HG03432 (cell line): ENCODE data around the gene TRIM32.

Source experiments
- ATAC-seq: cut with Tn5 transposase; IDR thresholded peaks from one replicate; pipeline ENCODE4 v1.9.1; 2021; ENCODE audit warnings: mild to moderate bottlenecking, moderate library complexity; ENCODE audit not compliant: unreplicated experiment

The TRIM32 gene

DNA sequence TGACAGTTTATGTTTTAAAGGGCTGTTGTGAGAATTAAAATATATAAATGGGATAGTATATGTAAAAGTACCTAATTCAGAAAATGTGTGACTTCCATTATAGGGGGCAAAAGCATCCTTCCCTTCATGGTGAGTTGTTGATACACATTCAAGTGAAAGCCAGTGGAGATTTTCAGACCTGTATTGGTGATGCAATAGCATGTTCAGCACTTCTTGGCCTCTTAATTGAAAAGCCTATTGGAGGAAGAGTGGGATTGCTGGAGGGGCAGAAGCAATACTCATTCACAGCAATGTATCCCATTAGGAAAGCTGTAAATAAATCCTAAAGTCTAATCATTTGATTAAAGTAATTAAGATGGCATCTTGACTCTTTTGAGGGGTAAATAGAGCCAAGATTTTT lies 17.4 kb downstream of the TRIM32 start:
- no peak for ATAC-seq

DNA sequence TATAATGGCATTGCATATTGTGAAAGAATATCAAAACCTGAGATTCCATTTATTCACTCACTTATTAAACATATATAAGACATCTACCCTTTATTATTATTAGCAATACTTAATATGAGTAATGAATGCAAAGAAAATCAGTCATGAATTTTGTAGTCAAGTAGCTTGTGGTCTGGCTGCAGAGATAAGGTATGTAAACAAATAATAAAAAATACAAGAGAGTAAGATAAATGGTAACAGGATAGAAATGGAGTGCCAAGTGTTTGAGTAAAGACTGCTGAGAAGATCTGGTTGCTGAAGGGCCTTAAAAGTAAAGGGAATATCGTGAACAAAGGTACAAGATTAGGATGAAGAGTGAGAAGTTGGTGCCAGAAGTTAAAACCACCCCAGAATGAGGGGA lies 18.4 kb downstream of the TRIM32 start:
- no peak for ATAC-seq

DNA sequence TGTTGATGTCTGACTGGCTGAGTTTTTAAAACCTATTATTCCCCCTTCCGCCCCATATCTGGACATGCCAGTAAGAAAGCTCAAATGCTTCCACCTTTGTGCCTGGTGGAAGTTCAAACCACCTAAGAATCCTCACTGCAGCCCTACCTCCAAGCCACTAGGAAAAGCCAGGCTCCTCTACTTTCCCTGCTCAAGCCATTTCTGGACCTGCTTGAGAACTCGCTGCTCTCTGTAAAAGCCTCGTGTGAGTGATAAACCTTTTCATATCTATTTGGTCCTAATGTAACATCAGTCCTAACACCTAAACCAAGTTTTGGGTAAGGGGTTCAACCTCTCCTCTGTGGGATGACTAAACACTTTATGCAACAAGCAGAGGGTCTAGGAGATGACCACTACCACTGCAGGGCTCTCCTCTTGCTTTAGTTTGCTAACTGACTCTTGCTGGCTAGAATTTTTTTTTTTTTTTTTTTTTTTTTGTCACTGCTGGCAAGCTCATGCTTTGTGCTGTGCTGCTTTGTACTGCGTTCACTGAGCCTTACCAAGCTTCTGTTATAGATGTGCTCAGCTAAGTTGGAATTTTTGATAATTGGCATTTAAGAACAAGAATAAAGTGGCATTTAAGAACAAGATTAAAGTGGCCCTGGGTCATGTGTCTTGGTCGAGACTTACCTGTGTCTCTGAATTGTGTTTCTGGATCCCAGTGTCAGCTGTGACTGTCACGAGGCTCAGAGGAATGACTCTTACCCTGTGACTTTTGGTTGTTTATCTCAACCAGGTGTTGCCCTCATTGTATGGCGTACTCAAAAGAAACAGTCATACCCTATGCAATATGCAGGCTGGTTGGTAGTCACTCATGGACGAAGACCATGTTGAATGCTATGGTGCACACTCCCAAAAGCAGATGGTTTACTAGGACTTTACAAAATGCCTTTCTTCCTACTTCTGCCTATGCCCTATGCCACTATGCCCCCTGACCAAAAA lies 19.5 kb downstream of the TRIM32 start:
- ATAC-seq, result no peak

DNA sequence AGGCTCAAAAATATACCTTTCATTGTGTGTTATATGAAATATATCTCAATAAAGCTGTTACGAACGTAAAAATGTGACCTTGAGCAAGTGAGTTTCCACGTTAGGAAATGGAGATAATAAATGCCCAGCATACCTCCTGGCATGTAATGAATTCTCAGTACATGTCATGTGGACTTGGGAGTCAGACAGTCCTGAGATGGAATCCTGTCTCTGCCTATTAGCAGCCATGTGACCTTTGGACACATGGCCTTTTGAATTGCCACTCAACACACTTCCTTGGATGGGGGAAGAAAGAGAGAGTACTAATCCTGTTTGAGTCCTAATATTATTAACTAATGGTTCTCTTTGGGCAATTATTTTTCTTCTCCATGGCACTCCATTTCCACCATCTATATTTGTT lies 25.7 kb downstream of the TRIM32 start:
- ATAC-seq, result no peak

DNA sequence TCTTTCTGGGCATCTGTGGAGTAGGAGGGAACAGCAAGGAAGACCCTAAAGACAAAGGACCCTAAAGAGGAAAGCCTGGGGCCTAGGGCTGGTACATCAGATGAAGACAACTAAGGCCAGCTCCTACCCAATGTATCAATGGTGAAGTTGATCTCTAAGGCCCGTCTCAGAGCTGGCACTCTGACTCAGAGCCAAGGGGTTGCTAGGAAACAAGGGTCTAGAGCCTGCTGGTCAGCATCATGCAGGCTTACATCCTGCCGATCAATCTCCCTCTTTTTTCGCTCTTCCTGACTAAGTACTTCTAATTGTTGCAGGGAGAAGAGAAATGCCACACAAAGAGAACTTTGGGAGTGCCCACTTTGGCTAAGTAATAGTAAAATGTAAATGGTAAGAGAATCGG lies 26.2 kb downstream of the TRIM32 start:
- ATAC-seq, result no peak

DNA sequence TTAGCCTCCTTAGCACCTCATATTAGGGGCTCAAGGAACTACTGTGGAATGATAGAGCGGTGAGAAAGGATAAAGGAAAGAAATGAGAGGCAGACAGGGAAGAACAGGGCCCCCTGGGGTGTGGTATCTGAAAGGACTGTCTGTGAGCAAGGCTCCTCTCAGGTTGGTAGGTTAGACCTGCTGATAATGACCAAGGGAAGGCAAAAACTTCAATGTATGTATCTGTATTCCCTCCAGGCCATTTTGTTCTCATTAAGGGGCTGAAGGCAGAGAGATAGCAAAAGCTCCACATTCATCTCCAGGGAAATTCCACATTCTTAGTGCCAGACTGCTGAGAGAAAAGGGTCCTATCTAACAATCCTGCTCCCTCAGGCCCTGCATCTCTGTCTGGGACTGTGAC lies 28.6 kb downstream of the TRIM32 start:
- no peak for ATAC-seq

DNA sequence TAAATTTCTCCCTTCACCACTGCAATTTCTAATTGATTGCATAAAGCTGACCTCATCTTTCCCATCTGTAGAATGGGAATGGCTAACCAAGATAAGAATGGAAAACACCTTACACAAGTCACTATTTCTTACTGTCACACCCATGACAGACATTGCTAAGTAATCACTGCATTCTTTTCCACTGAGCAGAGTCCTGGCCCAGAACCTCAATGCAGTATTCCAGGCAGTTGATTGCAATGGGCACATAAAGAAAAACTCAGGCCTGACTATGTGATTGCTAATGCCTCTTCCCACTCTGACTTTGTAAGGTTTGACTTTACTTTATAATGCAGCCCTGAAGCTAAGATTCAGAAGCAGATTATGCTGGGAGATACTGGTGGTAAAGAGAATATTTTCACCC lies 29.3 kb downstream of the TRIM32 start:
- ATAC-seq, result no peak

DNA sequence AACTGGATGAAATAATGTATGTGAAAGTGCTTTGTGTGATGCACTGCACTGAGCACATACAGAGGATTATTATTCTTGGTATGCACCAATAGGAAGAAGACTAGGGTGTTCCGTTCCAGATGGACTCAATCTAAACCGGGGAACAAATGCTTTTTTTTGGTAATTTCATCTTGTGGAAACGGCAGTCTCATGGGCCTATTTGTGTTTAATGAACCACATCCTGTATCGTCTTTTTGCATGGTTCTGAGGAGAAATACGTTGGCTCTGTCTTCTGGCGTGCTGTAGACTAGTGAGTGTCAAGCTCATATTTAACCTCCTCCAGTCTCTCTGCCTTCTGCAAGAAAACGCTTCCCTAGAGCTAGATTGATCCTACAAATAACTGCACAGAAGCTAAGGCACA lies 30.0 kb downstream of the TRIM32 start:
- no peak for ATAC-seq

DNA sequence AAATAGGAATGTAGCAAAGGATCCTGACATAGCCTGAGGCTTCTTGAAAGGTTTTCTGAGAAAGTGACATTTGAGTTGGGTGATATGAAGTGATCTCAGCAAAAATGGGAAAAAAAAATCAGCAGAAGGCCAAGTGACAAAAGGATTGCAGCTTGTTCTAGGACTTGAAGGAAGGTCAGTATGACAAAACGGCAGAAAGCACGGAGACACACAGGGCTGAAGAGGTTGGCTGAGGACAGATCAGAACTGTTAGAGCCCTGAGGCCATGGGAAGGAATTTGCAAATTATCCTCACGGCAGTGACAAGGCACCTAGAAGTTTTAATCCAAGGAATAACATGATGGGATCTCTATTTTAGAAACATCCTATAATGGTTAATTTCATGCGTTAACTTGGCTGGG lies 31.0 kb downstream of the TRIM32 start:
- no peak for ATAC-seq

DNA sequence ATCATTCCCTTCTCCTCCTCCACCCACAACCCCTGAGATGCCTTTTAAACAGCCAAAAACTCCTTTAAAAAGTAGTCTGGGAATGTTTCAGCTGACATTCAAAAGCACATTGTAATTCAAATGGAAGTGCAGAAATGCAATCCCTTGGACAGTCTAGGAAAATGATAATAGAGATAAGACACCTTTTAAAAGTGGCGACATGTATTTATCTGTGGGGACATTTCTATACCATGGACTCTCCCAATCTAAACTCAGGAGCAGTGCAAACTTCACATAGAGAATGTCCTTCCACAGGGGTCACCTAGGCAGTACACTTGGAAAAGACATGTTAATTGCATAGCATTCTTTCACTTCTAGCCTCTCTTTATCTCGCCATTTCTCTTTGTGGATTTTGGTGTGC lies 33.0 kb downstream of the TRIM32 start:
- ATAC-seq, result no peak

DNA sequence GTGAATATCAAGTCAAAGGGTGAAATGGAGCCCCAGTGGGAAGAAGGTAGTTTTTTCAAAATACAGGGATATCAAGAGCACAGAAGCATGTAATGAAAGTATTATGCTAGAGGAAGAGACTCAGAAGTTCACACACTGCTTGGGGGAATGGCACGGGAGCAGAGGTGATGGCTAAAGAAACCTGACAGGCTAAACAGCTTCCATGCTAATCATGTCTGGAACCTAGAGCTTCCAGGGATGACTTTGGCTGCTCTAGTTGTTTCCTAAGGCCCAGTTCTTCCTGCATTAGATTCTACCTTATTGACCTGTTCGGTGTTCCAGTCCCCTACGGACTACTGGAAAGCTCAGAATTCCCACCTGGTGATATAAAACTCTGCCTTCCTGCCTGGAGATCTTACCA lies 34.3 kb downstream of the TRIM32 start:
- ATAC-seq, result no peak

DNA sequence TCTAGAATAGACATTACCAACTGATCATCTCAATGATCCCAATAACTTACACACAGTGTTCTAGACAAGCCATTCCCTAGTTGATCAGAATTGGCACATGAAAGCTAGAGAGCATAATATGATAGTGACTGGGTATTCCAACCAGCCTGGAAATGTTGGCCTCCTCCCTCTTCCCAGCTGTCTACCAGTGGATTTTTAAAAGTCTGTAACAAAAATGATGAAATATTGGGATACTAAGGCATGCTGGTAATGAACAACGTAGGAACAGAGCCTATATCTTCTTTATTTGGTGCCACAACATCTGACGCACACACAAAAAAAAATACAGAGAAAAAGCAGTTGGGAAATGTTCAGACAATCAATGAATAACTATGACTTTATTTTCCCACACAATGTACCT lies 34.8 kb downstream of the TRIM32 start:
- no peak for ATAC-seq

DNA sequence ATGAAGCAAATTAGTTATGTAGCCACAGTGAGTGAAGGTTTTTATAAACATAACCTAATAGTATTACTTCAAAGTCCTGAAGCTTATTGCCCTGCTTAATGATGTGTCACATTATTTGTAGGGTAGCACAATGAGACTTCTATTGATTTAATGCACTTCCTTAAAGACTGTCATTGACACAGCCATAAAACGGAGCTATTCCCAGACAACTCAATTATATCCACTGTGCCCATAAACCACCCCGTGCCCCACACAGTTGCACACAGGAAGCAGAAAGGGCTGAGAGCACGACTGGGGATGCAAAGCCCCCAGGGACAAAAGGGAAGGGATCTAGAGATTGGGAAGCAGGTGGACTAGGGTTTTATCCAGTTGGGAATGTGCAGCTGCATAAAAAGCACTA lies 37.0 kb downstream of the TRIM32 start:
- ATAC-seq, result no peak

DNA sequence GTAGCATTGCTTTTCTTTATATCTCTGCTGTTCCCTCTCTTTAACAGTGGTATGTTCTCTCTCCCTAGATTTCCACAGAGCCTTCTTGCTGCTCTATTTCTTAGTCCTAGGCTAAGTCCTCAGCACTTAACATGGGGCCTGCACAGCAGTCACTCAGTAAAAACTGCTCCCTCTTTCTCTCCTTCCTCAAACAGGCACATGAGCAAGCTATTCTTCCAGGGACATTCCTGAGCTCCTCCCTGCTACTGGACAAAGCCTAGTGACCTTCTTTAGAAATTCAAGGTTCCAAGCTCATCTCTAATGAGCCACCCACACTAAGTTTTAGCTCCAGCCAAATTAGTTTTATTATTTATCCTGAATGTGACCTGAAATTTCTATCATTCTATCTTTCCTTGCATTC lies 39.5 kb downstream of the TRIM32 start:
- ATAC-seq, result no peak

DNA sequence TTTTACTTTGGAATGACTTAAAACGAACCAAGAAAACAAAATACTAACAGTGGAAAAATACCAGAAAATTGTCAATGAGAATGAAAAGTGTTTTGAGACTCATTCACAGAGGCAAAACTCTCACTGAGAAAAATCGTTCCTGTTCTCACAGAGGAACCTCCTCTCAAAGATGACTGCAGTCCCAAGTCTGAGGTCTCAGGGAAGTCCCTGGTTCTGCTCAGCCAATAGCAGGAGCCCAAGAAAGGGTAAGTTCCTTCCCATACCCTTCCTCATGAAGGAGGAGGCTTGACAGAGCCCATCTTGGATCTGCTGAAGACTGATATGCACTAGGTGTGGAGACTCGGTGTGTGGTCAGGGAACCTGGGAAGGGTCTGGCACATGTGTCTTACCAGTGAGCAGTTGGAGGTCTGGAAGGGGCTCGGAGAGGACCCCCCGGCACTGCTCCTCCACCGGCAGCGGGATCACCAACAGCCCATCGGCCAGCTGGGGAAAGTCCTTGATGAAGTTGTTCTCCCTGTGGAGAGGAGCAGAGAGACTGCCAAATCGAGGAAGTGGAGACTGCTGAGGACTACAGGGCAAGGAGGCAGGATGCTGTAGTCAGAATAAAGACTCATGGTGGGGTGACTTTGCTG lies 46.0 kb downstream of the TRIM32 start:
- ATAC-seq, result peak; percentile 46

DNA sequence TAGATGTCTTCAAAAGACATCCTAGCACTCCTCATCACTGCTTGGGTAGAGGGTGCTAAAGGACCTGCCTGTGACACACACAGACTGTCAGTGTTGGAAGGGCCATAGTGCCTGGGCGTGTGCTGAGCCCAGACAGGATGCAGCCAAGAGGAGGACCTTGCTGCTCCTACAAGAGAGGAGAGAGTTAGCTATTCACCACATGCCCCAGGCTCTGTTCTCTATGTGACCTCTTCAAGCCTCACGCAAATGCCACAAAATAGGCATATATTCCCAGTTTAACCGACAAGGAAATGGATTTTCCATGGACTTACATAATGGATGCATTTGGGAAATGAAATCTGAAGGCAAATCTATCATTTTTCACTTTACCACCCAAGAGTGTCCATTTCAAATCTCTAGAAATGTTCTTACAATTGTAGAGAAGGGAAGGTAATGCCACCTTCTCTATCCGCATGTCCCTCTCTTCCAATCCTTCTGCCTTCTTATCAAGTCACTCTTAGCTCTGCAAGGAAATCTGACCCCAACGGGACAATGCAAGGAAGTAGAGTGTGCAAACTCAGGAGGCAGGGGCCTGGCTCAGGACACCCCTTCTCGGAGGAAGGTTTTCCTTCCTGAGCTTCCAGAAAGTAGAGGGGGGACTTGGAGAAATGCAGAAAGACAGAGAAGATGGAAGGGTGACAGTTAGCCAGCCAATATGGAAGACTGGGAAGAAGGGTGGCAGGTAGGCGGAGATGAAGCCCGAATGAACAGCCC lies 49.5 kb downstream of the TRIM32 start:
- no peak for ATAC-seq

DNA sequence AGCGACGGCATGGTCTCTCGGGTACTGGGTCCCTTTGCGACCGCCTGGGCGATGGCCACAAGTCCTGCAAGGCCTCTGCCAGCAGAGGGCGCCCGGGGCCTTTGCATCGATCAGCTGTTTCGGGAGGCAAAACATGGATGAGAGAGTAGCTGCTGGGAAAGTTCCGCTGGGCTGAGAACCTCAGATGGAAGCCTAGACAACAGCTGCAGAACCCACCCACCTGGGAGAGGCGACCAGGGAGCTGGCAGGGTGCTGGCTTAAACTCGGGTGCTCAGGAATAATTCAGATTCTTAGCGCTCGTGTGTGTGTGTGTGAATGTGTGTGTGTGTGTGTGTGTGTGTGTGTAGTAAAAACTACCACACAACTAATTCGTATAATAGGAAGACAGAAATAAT lies 50.0 kb downstream of the TRIM32 start:
- ATAC-seq, result peak; percentile 70

DNA sequence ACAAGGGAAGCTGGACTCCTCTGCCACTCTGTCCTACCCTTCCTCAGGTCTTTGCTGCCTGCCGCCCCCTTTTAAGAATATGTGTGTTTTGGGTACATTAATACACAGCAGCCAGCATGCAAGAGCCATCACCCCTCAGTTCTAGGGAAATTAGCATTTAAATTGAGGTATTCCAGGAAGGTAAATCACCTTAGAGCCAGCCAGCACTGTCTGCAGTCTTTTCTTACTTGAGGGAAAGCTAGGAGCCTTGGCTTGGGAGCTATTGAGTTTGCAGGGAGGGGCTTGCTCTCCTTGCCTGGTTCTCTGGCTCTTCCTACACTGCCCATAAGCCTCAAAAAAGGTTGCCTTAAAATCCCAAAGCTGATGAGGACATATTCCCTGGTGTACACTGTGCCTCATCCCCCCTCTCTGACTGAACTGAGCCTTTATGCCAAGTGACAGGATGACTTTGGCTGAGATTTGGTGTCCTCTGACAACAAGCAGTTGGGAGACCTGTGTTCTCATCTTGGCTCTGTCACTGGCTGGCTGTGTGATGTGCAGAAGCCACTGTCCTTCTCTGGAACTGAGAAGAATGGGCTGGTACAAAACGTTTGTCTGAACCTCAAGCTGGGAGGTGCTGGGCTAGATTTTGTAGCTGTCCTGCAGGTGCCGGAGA lies 54.1 kb downstream of the TRIM32 start:
- ATAC-seq, result no peak

DNA sequence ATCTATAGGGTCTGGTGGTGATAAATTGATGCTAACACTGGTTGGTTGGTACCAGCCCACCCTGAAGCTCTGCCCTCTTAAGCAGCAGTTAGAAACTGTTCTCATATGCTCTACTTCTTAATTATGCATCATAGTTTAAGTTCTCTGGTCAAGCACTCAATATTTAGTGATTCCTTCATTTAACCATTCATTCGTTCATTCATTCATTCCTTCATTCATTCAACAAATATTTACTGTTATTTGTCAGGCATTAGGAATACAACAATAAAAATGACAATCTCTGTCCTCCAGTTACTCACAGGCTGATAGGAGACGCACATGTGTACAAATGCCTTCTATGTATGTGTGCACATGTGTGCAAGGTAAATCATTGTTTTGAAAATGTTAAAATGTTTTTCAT lies 54.6 kb downstream of the TRIM32 start:
- no peak for ATAC-seq

DNA sequence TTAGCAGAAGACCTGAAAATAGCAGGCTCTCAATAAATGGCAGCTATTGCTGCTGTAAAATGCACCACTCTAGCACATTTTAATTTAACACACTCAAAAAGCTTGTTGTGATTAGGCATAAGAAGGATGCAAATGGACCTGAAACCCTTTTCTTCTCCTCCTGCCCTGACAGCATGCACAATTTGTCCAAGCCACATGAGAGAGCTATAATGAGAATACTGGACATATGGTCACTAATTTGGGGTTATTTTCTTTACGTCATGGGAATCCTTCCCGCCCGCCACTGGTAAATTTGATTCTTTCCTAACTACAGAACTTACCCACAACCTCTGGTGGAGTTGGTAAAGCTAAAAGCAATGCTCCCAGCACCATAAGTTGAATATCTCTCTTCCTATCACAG lies 62.1 kb downstream of the TRIM32 start:
- no peak for ATAC-seq

DNA sequence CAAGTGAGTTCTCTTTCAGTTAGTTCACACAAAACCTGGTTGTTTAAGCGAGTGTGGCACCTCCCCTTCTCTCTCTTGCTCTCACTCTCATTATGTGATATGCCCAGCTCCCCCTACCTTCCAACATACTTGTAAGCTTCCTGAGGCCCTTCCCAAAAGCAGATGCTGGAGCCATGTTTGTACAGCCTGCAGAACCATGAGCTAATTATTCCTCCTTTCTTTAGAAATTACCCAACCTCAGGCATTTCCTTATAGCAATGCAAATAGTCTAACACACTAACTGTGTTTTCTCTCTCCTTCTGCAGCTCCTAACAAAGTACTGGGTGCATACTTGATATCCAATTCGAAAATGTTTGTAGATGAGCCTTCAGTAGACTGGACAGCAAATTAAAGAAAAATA lies 62.7 kb downstream of the TRIM32 start:
- no peak for ATAC-seq
